GM12878 (cell line): ENCODE data around the gene GNG10. TPM values are rescaled to one million over a fixed set of nuclear protein-coding genes. Genes with fewer than 3 reads are reported as not detected.

ENCODE experiments used
- ATF7 ChIP-seq: fragments of 450-650 bp; IDR thresholded peaks from 2 replicates; pipeline ENCODE4 v1.6.1; 2016; ENCODE audit warnings: low read depth, mild to moderate bottlenecking
- CHD1 ChIP-seq: IDR thresholded peaks from 2 replicates; pipeline ENCODE4 v1.6.1; 2012; ENCODE audit warnings: low read depth, low read length, improper control_type of control experiment
- CHD4 ChIP-seq: fragments of 200-600 bp; sonication (generic); IDR thresholded peaks from 2 replicates; pipeline ENCODE4 v1.6.1; 2016; ENCODE audit warnings: mild to moderate bottlenecking
- EED ChIP-seq: sonication (generic); IDR thresholded peaks from 2 replicates; pipeline ENCODE4 v1.6.1; 2016; ENCODE audit warnings: antibody characterized with exemption, low read depth
- EP300 ChIP-seq, 2 experiments: fragments of 150-350 bp in 1 of 2; IDR thresholded peaks; 2 replicates each; pipeline ENCODE4 v1.6.1; 2011 to 2012; ENCODE audit warnings: low read depth in 2 of 2, low read length in 2 of 2, borderline replicate concordance in 1 of 2, improper control_type of control experiment in 1 of 2, inconsistent platforms in 1 of 2; ENCODE audit not compliant: control insufficient read depth in 1 of 2
- GABPA ChIP-seq: IDR thresholded peaks from 2 replicates; pipeline ENCODE4 v1.6.1; 2014; ENCODE audit warnings: antibody characterized with exemption, low read depth, mild to moderate bottlenecking, inconsistent platforms
- HDAC6 ChIP-seq: fragments of 200-600 bp; sonication (generic); IDR thresholded peaks from one replicate; pipeline ENCODE4 v1.8.0; 2017; ENCODE audit warnings: antibody characterized with exemption; ENCODE audit not compliant: unreplicated experiment
- JUNB ChIP-seq: IDR thresholded peaks from 2 replicates; pipeline ENCODE4 v1.6.1; 2016; ENCODE audit warnings: antibody characterized with exemption, mild to moderate bottlenecking
- KDM1A ChIP-seq: fragments of 200-600 bp; sonication (generic); IDR thresholded peaks from 2 replicates; pipeline ENCODE4 v1.6.1; 2016; ENCODE audit warnings: borderline replicate concordance
- MEF2A ChIP-seq: IDR thresholded peaks from 2 replicates; pipeline ENCODE4 v1.6.1; 2011; ENCODE audit warnings: low read depth, mild to moderate bottlenecking, low read length, moderate library complexity; ENCODE audit not compliant: insufficient read depth
- MLLT1 ChIP-seq: fragments of 450-650 bp; IDR thresholded peaks from 2 replicates; pipeline ENCODE4 v1.6.1; 2016; ENCODE audit warnings: mild to moderate bottlenecking
- POLR2AphosphoS2 ChIP-seq: IDR thresholded peaks from 2 replicates; pipeline ENCODE4 v1.6.1; 2011; ENCODE audit warnings: low read depth, mild to moderate bottlenecking, low read length, improper control_type of control experiment, moderate library complexity
- POU2F2 ChIP-seq: IDR thresholded peaks from 3 replicates; pipeline ENCODE4 v1.6.1; 2011; ENCODE audit warnings: low read depth, mild to moderate bottlenecking, low read length, borderline replicate concordance
- RUNX3 ChIP-seq: IDR thresholded peaks from 2 replicates; pipeline ENCODE4 v1.6.1; 2012; ENCODE audit warnings: low read length, inconsistent platforms
- SMAD5 ChIP-seq: IDR thresholded peaks from 2 replicates; pipeline ENCODE4 v1.6.1; 2016; ENCODE audit warnings: antibody characterized with exemption, low read depth
- STAT1 ChIP-seq: fragments of 450-650 bp; conservative IDR thresholded peaks from 2 replicates; pipeline ENCODE4 v1.6.1; 2014; ENCODE audit warnings: antibody characterized with exemption, mild to moderate bottlenecking
- STAT3 ChIP-seq: IDR thresholded peaks from 2 replicates; pipeline ENCODE4 v1.6.1; 2011; ENCODE audit warnings: low read depth, low read length, improper control_type of control experiment
- SUPT20H ChIP-seq: IDR thresholded peaks from 2 replicates; pipeline ENCODE4 v1.6.1; 2011; ENCODE audit warnings: low read depth, mild to moderate bottlenecking, low read length, moderate library complexity, borderline replicate concordance; ENCODE audit not compliant: control insufficient read depth
- TBL1XR1 ChIP-seq: IDR thresholded peaks from 2 replicates; pipeline ENCODE4 v1.6.1; 2012; ENCODE audit warnings: low read depth, low read length, improper control_type of control experiment
- USF2 ChIP-seq: IDR thresholded peaks from 2 replicates; pipeline ENCODE4 v1.6.1; 2011; ENCODE audit warnings: low read depth, low read length, improper control_type of control experiment, borderline replicate concordance
- ZSCAN29 ChIP-seq: fragments of 450-650 bp; IDR thresholded peaks from 2 replicates; pipeline ENCODE4 v1.6.1; 2017; ENCODE audit warnings: mild to moderate bottlenecking, moderate library complexity
- ZZZ3 ChIP-seq: IDR thresholded peaks from 2 replicates; pipeline ENCODE4 v1.6.1; 2011; ENCODE audit warnings: low read depth; ENCODE audit not compliant: control insufficient read depth, insufficient read length
- polyA plus RNA-seq, 11 experiments: library from polyadenylated mRNA; depleted of rRNA in 4 of 11; unstranded in 6 of 11; stranded (reverse) in 5 of 11; fragments of >200 nt; fragmentation: Nextera tagmentation in 4 of 11; fragmentation: Illumina TruSeq in 1 of 11; extraction: Ambion mirVana in 4 of 11; extraction: Trizol in 1 of 11; gene quantifications; 1 replicate in 1 of 11; 2 replicates in 10 of 11; pipeline versions ENCODE4 v1.2.1 to v1.2.3, GENCODE V29; 2011 to 2016; ENCODE audit warnings: inconsistent platforms in 2 of 11, missing spikeins in 2 of 11, low read depth in 1 of 11
- total RNA-seq, 4 experiments: library from RNA; depleted of rRNA in 3 of 4; stranded (reverse); fragments of >200 nt in 3 of 4; fragmentation: Illumina TruSeq in 1 of 4; extraction: Trizol in 1 of 4; gene quantifications; 2 replicates each; pipeline versions ENCODE4 v1.2.1 to v1.2.3, GENCODE V29; 2013 to 2021
- TF ChIP-seq, protein P1 (sequence below): fragments of 450-650 bp; formaldehyde crosslinking; IDR thresholded peaks from 2 replicates; pipeline ENCODE4 v1.5.0; 2022; ENCODE audit warnings: mild to moderate bottlenecking, missing genetic modification characterization

Gene GNG10
- total and polyA plus RNA-seq, 10 of the 15 experiments (the other 5 are each of a cell fraction or from before 2014, with no cell fraction given): 12.0 to 28.2 (median 22.7) TPM

- TF ChIP-seq ZZZ3 (no peak), CHD4 (no peak), TBL1XR1 (no peak), CHD1 (no peak), POU2F2 (peak; percentile 94; the same call in 2 of the 3 replicates), USF2 (no peak), MLLT1 (no peak), MEF2A (no peak), RUNX3 (0 out of 2 replicates have a peak, but pooled peaks have one; percentile 14), EP300 (IDR thresholded peaks at IDR 0.05; ENCODE audit: borderline replicate concordance in 1 of 2, control insufficient read depth in 1 of 2, low read depth in 2 of 2, low read length in 2 of 2) (no peak), KDM1A (no peak), JUNB (no peak), STAT3 (no peak), SUPT20H (no peak), EED (no peak), POLR2AphosphoS2 (peak; percentile 92; the same call in 1 of the 2 replicates), STAT1 (peak; percentile 19; the same call in 1 of the 2 replicates), SMAD5 (peak; percentile 79; the same call in 1 of the 2 replicates), GABPA (no peak), HDAC6 (peak; percentile 94), ATF7 (no peak), ZSCAN29 (no peak)
- TF ChIP-seq, protein P1, sequence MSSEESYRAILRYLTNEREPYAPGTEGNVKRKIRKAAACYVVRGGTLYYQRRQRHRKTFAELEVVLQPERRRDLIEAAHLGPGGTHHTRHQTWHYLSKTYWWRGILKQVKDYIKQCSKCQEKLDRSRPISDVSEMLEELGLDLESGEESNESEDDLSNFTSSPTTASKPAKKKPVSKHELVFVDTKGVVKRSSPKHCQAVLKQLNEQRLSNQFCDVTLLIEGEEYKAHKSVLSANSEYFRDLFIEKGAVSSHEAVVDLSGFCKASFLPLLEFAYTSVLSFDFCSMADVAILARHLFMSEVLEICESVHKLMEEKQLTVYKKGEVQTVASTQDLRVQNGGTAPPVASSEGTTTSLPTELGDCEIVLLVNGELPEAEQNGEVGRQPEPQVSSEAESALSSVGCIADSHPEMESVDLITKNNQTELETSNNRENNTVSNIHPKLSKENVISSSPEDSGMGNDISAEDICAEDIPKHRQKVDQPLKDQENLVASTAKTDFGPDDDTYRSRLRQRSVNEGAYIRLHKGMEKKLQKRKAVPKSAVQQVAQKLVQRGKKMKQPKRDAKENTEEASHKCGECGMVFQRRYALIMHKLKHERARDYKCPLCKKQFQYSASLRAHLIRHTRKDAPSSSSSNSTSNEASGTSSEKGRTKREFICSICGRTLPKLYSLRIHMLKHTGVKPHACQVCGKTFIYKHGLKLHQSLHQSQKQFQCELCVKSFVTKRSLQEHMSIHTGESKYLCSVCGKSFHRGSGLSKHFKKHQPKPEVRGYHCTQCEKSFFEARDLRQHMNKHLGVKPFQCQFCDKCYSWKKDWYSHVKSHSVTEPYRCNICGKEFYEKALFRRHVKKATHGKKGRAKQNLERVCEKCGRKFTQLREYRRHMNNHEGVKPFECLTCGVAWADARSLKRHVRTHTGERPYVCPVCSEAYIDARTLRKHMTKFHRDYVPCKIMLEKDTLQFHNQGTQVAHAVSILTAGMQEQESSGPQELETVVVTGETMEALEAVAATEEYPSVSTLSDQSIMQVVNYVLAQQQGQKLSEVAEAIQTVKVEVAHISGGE (CRISPR knock-in tag): no peak
Measured at GRCh38 chr9:111631214-111631971, 30.0 kb upstream of the GNG10 start, which contains the start of gene DNAJC25 (continued).
